ENCODE results near the gene ZNF214.

Gene ZNF214

GRCh38 chr11:7020183-7020917 is at the start of gene ZNF214, which contains the start of gene NLRP14:
Gene ZNF214 (minus strand): TSS chr11:7020346. CDS start chr11:7002835, 17,511 bp downstream.
Gene NLRP14 (plus strand): TSS chr11:7020479. CDS start chr11:7038587, 18,108 bp downstream.
- peak; percentile 93 for DNase-seq

GRCh38 chr11:7062534-7062933 is 42.4 kb upstream of the ZNF214 start:
- DNase-seq, result no peak

GRCh38 chr11:7060868-7061267 is 40.7 kb upstream of the ZNF214 start:
- peak; percentile 10 for DNase-seq

- no peak for DNase-seq
These were observed 37.5 kb upstream of the ZNF214 start for GRCh38 chr11:7057641-7058040.

- DNase-seq, result no peak
These were observed 36.8 kb upstream of the ZNF214 start for GRCh38 chr11:7056828-7057513.

- no peak for DNase-seq
These were observed 30.0 kb upstream of the ZNF214 start for GRCh38 chr11:7050191-7050590.

GRCh38 chr11:7046474-7047175 is 26.5 kb upstream of the ZNF214 start:
- peak; percentile 5 for DNase-seq

- no peak for DNase-seq
These were observed 13.9 kb upstream of the ZNF214 start for GRCh38 chr11:7034019-7034418.

- no peak for DNase-seq
These were observed 12.5 kb upstream of the ZNF214 start for GRCh38 chr11:7032692-7033091.

- DNase-seq, result no peak
These were observed 11.3 kb upstream of the ZNF214 start for GRCh38 chr11:7031471-7031871.

- DNase-seq, result no peak
These were observed 10.7 kb upstream of the ZNF214 start for GRCh38 chr11:7030836-7031235.

- DNase-seq, result no peak
These were observed 8.0 kb upstream of the ZNF214 start for GRCh38 chr11:7028141-7028540.

GRCh38 chr11:7021318-7021717 is 1.2 kb upstream of the ZNF214 start:
- no peak for DNase-seq

GRCh38 chr11:7019500-7020182 is 505 bp downstream of the ZNF214 start:
- no peak for DNase-seq

GRCh38 chr11:7016011-7016410 is 4.1 kb downstream of the ZNF214 start:
- DNase-seq, result no peak

GRCh38 chr11:7014118-7014517 is 6.0 kb downstream of the ZNF214 start:
- DNase-seq, result no peak

- peak; percentile 79 for DNase-seq
These were observed 15.7 kb downstream of the ZNF214 start for GRCh38 chr11:7004482-7004881.

- DNase-seq, result no peak
These were observed 24.4 kb downstream of the ZNF214 start for GRCh38 chr11:6995703-6996102.

- DNase-seq, result peak; percentile 94
These were observed 27.4 kb downstream of the ZNF214 start for GRCh38 chr11:6992457-6993417.

- DNase-seq, result peak; percentile 54
These were observed 28.1 kb downstream of the ZNF214 start for GRCh38 chr11:6992026-6992425.

- DNase-seq, result no peak
These were observed 28.9 kb downstream of the ZNF214 start for GRCh38 chr11:6991227-6991626.

GRCh38 chr11:6988506-6988905 is 31.6 kb downstream of the ZNF214 start:
- peak; percentile 28 for DNase-seq
